Coronary artery (tissue), 2 donors: Measurements from ENCODE around the gene MEPCE.
"Not testable (repeated sequence)": the region's sequence is repeated elsewhere in the genome, so short reads cannot be mapped to it uniquely, and the experiment has no call there.

ENCODE experiments used
- DNase-seq: peaks from one replicate; pipeline ENCODE4 v3.0.0-alpha.2; 2017; ENCODE audit warnings: low spot score
- H3K27ac ChIP-seq, 2 donors: fragments of 200-600 bp; sonication (generic); one replicate each; pipeline ENCODE4 v1.5.1; 2016 to 2019
- H3K4me3 ChIP-seq: fragments of 200-600 bp; sonication (generic); 2 replicates; pipeline ENCODE4 v1.5.1; 2016; ENCODE audit warnings: mild to moderate bottlenecking, moderate library complexity
- CTCF ChIP-seq: fragments of 200-600 bp; sonication (generic); IDR thresholded peaks from one replicate; pipeline ENCODE4 v1.5.1; 2019; ENCODE audit warnings: antibody characterized with exemption

Gene MEPCE

DNA sequence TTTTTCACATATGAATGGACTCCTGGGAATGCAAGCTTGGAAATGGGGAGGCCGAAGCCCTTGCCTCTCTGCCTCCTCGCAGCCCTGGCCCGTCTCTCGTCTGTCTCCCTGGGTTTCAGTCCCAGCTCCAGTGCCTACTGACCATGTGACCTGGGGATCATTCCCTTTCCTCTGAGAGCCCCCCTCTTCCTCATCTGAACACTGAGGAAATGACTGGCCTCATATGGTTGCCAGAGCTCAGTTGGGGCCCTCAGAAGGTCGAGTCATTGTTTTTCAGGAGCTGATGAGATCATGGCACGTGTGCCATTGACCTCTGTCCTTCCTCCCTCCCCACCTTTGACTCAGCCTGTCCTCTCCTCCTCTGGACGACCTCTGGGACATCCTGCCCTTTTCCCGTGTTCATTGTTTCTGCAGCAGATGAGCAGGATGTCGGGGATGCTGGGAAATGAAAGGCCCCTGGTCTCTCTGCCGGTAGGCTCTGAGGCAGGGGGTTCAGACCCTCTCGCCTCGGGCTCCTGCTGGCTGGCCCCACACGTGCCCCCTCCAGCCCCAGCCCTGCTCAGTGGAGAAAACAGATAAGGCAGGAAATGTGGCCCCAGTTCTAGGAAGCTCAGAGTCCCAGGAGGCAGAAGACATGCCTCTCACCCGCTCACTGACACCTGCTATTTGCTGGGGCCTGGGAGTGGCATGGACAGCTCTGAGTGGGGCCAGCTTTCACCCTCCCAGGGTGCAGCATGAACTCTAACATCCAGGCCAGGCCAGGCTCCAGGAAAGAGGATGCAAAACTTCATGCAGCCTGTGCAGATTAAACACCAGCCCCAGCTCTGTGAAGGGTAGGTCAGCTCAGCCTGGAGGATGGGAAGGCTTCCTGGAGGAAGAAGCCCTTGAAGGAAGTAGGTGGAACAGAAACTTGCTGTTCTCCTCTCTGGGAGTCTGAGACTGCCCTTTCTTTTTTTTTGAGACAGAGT, 15.0 kb downstream of the MEPCE start:
- H3K27ac ChIP-seq: peak overlapping the region in 1 of 2 donors; percentile 65
- TF ChIP-seq CTCF: no peak
- no peak overlapping the region for H3K4me3 ChIP-seq
- peak; percentile 65 for DNase-seq

- Histone ChIP-seq H3K27ac (no peak overlapping the region), H3K4me3 (no peak overlapping the region)
- no peak for DNase-seq
- no peak for TF ChIP-seq CTCF
These were observed 16.4 kb downstream of the MEPCE start for GRCh38 chr7:100446040-100446439.

DNA sequence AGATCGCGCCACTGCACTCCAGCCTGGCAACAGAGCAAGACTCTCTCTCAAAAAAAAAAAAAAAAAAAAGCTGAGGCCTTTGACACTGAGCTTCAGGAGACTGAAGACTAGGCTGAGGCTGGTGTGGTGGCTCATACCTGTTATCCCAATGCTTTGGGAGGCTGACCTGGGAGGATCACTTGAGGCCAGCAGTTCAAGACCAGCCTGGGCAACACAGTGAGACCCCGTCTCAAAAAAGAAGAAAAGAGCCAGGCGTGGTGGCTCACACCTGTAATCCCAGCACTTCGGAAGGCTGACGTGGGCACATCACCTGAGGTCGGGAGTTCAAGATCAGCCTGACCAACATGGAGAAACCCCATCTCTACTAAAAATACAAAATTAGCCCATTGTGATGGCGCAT, 17.7 kb downstream of the MEPCE start:
- not testable (repeated sequence) for H3K4me3 ChIP-seq, DNase-seq

GRCh38 chr7:100449190-100449795, 19.7 kb downstream of the MEPCE start:
- no peak for DNase-seq
- Histone ChIP-seq H3K27ac (no peak overlapping the region), H3K4me3 (no peak overlapping the region)
- TF ChIP-seq CTCF: no peak

More for the DNA sequence above, 17.7 kb downstream of the MEPCE start:
- not testable (repeated sequence) for H3K27ac ChIP-seq

GRCh38 chr7:100452513-100452912, 22.9 kb downstream of the MEPCE start:
- no peak for TF ChIP-seq CTCF
- H3K4me3 ChIP-seq: no peak overlapping the region
- DNase-seq: no peak
- H3K27ac ChIP-seq: no peak overlapping the region

GRCh38 chr7:100453854-100454253, 24.2 kb downstream of the MEPCE start:
- not testable (repeated sequence) for H3K4me3 ChIP-seq, H3K27ac ChIP-seq, DNase-seq

- DNase-seq: no peak
- no peak overlapping the region for H3K4me3 ChIP-seq
- H3K27ac ChIP-seq: no peak overlapping the region
- no peak for TF ChIP-seq CTCF
These were observed 25.6 kb downstream of the MEPCE start for GRCh38 chr7:100455206-100455605.

- H3K4me3 ChIP-seq: no peak overlapping the region
- DNase-seq: no peak
- TF ChIP-seq CTCF: no peak
- no peak overlapping the region for H3K27ac ChIP-seq
These were observed 26.9 kb downstream of the MEPCE start for GRCh38 chr7:100456562-100456961.
